NB4 (cell line): ENCODE data around the gene EGFLAM.

Experiments used
- DNase-seq: peaks from one replicate; pipeline ENCODE4 v3.0.0; 2010; ENCODE audit warnings: low read depth
- H3K4me3 ChIP-seq: one replicate; pipeline ENCODE4 v1.5.1; 2011; ENCODE audit warnings: mild to moderate bottlenecking, low read depth, low read length, moderate library complexity
- MYC ChIP-seq: IDR thresholded peaks from 2 replicates; pipeline ENCODE4 v1.6.1; 2011; ENCODE audit warnings: low read depth, low read length
- POLR2A ChIP-seq: IDR thresholded peaks from 2 replicates; pipeline ENCODE4 v1.6.1; 2011; ENCODE audit warnings: mild to moderate bottlenecking; ENCODE audit not compliant: insufficient read length; ENCODE audit errors: extremely low read depth
- TF ChIP-seq, protein P1 (sequence below): IDR thresholded peaks from 2 replicates; pipeline ENCODE4 v1.6.1; 2011; ENCODE audit warnings: low read depth, low read length
- TF ChIP-seq, protein P2 (sequence below): IDR thresholded peaks from one replicate; pipeline ENCODE4 v1.5.1; 2012; ENCODE audit warnings: low read depth, low read length

The EGFLAM gene

DNA sequence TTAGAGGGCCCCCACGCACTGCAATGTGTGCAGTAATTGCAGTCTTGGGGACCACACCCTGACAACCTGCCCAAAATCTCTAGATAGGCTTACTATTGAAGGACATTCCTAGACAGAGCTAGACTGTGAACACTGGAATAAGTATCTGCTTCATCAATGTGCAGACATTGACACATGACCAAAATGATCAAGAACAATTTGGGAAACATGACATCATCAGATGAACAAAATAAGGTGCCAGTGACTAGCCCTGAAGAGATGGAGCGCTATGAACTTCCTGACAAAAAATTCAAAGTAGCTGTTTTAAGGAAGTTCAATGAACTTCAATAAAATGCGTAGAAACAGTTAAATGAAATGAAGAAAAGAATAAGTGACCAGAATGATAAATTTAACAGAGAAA is 15.3 kb downstream of the EGFLAM start:
- no peak for TF ChIP-seq MYC
- DNase-seq, result no peak

DNA sequence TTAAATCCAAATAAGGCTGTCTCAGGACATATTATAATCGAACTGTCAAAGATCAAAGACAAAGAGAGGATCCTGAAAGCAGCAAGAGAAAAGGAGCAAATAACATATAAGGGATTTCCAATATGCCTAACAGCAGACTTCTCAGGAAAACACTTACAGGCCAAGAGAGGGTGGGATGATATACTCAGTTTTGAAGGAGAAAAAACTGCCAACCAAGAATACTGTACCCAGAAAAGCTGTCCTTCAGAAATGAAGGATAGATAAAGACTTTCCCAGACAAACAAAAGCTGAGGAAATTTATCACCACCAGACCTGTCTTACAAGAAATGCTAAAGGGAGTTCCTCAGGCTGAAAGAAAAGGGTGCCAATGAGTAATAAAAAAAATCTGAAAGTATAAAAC is 16.0 kb downstream of the EGFLAM start:
- no peak overlapping the region for H3K4me3 ChIP-seq
- no peak for DNase-seq
- TF ChIP-seq, protein P1, sequence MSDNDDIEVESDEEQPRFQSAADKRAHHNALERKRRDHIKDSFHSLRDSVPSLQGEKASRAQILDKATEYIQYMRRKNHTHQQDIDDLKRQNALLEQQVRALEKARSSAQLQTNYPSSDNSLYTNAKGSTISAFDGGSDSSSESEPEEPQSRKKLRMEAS, result no peak
- TF ChIP-seq POLR2A (no peak), MYC (no peak)
- TF ChIP-seq, protein P2, sequence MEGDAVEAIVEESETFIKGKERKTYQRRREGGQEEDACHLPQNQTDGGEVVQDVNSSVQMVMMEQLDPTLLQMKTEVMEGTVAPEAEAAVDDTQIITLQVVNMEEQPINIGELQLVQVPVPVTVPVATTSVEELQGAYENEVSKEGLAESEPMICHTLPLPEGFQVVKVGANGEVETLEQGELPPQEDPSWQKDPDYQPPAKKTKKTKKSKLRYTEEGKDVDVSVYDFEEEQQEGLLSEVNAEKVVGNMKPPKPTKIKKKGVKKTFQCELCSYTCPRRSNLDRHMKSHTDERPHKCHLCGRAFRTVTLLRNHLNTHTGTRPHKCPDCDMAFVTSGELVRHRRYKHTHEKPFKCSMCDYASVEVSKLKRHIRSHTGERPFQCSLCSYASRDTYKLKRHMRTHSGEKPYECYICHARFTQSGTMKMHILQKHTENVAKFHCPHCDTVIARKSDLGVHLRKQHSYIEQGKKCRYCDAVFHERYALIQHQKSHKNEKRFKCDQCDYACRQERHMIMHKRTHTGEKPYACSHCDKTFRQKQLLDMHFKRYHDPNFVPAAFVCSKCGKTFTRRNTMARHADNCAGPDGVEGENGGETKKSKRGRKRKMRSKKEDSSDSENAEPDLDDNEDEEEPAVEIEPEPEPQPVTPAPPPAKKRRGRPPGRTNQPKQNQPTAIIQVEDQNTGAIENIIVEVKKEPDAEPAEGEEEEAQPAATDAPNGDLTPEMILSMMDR, result no peak

More for the DNA sequence above, 15.3 kb downstream of the EGFLAM start:
- no peak overlapping the region for H3K4me3 ChIP-seq

DNA sequence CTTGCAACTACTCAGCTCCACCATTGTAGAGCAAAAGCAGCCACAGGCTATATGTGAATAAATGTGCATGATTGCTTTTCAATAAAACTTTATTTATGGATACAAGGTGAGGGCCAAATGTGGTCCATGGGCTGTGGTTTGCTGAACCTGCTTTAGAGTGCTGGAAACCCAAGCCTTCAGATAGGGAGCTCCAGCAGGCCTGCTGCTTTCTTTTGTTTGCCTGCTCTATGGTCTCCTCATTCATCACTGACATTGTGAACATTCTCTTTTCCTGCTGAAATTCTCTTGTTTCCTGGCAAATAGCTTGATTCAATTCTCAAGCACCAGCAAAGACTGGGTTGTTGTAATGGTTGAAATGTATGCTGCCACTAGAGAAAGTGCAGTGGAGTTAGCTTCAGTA is 26.0 kb downstream of the EGFLAM start:
- TF ChIP-seq, protein P2, result no peak
- TF ChIP-seq, protein P1, result no peak
- DNase-seq, result no peak
- H3K4me3 ChIP-seq, result no peak overlapping the region

DNA sequence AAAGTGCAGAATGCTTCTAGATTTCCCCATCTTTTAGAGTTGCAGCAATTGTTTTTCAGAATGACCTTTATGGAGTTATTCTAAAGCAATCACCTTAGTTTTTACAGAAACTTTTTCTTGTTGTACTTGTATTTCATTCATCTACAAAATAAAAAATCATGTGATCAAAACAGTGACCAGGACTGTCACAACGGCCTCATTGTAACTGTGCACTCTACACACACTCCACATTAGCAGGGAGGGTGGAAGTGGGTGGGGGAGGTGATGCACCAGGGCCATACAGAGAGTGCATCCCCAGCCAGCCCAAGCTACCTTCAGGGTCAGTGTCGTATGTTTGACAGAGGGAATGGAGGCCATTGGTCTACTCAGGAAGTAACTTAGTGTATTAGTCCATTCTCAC is 26.9 kb downstream of the EGFLAM start:
- H3K4me3 ChIP-seq, result no peak overlapping the region
- DNase-seq, result no peak
- TF ChIP-seq POLR2A (no peak), MYC (no peak)
- TF ChIP-seq, protein P2, result no peak
- TF ChIP-seq, protein P1, result no peak

DNA sequence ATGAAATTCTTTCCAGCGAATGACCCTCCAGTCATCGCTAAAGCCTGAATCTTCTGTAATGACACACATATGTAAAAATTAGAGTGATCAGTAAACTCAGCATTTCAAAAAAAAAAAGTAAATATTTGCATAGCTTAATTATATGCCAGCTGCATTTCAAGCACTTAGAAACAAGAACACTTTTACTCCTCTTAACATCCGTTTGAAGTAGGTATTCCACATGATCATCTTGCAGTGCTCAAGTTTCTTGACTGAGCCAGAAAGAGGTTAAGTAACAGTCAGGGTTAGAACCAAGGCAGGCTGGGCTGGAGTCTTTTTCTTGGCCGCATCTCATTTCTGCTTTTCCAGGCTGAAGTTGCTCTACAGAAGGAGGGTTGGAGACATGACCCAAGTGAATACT is 27.6 kb downstream of the EGFLAM start:
- no peak overlapping the region for H3K4me3 ChIP-seq
- DNase-seq, result no peak
- TF ChIP-seq MYC (no peak), POLR2A (no peak)
- TF ChIP-seq, protein P1, result no peak
- TF ChIP-seq, protein P2, result no peak

DNA sequence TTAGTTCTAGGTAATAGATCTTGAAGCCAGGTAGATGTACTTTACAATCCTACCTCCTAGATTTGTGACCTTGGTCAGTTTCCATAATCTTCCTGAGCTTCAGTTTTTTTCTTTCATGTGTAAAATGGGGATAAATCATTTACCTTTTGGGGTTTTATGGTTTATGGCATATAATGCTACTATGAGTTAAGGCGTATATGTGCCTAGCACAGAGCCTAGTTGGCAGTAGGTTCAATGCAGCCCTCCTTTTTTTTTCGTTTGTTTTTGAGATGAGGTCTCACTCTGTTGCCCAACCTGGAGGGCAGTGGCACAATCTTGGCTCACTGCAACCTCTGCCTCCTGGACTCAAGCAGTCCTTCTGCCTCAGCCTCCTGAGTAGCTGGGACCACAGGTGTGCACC is 28.8 kb downstream of the EGFLAM start:
- TF ChIP-seq, protein P2, result no peak
- TF ChIP-seq MYC (no peak), POLR2A (no peak)
- TF ChIP-seq, protein P1, result no peak
- DNase-seq, result no peak
- no peak overlapping the region for H3K4me3 ChIP-seq
